GM19468 (cell line): Measurements from ENCODE around the gene MUS81.
"Not testable (repeated sequence)": the region's sequence is repeated elsewhere in the genome, so short reads cannot be mapped to it uniquely, and the experiment has no call there.

Experiments used
- ATAC-seq: cut with Tn5 transposase; IDR thresholded peaks from one replicate; pipeline ENCODE4 v1.9.1; 2021; ENCODE audit warnings: mild to moderate bottlenecking, moderate library complexity, moderate number of reproducible peaks; ENCODE audit not compliant: unreplicated experiment; ENCODE audit errors: extremely low read depth

The MUS81 gene

GRCh38 chr11:65844231-65844872 is 15.9 kb upstream of the MUS81 start:
- no peak for ATAC-seq

DNA sequence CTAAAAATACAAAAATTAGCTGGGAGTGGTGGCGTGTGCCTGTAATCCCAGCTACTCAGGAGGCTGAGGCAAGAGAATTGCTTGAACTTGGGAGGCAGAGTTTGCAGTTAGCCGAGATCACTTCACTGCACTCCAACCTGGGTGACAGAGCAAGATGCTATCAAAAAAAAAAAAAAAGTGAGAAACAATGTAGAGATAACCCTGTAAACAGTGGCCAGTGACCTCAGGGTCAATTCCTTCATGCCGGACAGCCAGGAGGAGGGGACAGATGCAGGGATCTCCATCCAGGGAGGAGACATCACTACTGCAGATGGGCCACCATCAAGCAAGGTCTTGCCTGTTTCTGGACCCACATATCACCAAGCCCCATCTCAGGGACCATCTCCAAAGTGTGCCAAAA is 12.5 kb upstream of the MUS81 start:
- ATAC-seq = no peak

DNA sequence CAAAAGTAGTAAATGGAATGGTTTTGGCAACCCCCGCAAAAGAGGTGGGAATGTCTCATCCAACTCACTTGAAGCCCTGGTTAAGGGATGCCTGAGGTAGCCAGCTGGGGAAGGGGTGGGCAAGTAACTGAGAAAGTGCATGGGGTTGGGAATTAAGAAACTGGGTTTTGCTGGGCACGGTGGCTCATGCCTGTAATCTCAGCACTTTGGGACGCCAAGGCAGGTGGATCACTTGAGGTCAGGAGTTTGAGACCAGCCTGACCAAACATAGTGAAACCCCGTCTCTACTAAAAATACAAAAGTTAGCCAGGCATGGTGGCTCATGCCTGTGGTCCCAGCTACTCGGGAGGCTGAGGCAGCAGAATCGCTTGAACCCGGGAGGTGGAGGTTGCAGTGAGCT is 11.5 kb upstream of the MUS81 start:
- not testable (repeated sequence) for ATAC-seq

GRCh38 chr11:65849366-65849765 is 10.9 kb upstream of the MUS81 start:
- no peak for ATAC-seq

DNA sequence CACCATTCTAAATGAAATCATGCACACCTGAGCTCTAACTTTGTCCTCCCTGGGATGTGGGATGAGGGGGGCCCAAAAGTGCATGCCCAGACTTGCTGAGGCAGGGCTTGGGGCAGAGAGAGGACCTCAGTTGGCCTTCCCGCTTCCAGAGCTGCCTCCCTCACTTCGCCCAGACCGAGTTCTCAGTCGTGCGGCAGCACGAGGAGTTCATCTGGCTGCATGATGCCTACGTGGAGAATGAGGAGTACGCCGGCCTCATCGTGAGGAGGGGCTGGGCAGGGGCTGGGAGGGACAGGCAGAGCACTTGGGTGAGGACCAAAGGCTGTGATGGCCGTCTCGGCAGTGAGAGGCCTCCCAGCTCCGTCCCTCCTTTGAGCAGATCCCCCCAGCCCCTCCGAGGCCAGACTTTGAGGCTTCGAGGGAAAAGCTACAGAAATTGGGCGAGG is 10.4 kb upstream of the MUS81 start:
- no peak for ATAC-seq

DNA sequence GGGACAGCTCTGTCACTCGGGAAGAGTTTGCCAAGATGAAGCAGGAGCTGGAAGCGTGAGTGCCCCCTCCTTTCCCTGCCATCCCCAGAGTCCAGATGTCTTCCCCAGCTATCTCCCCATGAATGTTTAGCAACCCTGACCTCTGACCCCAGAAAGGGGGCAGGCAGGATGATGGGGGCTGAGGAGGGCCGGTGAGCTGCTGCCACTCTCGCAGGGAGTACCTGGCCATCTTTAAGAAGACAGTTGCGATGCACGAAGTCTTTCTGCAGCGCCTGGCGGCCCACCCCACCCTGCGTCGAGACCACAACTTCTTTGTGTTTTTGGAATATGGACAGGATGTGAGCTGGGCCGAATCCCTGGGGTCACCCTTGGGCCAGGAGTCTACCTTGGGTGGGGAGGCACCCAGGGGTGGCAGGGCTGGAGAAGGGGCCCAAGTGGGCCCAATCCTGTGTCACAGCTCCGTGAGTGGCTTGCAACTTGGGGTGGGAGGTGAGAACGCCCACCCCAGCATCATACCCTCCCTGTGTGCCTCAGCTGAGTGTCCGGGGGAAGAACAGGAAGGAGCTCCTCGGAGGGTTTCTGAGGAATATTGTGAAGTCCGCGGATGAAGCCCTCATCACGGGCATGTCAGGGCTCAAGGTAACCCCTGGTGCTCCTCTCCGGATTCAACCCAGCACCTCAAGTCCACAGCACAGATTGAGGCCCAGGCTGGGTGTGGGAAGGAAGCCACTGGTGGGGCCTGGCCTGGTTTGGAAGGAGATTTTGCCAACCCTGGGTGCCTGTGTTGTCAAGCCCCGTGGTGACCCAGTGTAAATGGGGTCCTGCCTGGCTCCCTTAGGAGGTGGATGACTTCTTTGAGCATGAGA is 9.8 kb upstream of the MUS81 start:
- ATAC-seq = no peak

DNA sequence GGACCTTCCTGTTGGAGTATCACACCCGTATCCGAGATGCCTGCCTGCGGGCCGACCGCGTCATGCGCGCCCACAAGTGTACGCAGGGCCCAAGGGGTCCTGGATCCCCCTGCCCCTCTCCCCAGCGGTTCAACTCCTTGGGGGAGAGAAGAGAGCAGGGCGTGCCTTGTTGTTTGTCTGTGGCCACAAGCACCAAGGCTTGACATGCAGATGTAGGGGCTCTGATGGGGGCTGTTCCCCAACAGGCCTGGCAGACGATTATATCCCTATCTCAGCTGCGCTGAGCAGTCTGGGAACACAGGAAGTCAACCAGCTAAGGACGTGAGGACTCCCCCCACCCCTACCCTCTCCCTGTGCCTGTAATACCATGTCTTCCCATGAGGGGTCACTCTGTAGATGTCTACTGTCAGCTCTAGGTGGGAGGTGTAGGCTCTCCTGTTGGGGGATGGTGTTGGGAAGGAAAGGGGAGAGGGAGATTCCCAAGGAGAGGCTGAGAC is 9.1 kb upstream of the MUS81 start:
- no peak for ATAC-seq

DNA sequence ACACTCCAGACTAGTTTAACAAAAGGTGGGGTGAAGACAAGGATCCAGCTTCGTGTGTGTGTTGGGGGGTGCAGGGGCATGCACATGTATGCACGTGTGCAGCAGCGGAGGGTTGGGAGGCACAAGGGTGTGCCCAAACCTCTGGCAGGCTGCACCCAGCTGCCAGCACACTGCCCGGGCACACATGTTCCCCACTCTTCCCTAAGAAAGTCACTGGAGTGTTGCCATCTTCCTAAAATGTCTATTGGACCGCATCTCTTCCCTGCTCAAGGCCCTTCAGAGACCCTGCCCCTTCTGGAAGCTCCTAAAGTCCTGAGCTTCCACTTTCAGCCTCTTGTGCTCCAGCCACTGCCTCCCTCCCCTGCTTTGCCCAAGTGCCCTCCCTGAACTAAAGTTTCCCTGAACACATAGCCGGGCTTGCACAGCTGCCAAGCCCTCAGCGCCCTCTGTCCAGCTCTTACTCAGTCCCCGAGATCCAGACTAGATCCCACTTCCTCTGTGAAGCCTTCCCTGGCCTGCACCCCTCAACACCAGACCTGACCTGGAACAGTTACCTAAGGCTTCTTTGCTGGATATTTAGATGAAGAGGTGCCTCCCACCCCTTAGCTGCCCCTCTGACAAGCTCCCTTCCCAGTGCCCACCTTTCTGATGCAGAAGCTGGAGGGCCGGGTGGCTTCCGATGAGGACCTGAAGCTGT is 8.3 kb upstream of the MUS81 start:
- no peak for ATAC-seq

DNA sequence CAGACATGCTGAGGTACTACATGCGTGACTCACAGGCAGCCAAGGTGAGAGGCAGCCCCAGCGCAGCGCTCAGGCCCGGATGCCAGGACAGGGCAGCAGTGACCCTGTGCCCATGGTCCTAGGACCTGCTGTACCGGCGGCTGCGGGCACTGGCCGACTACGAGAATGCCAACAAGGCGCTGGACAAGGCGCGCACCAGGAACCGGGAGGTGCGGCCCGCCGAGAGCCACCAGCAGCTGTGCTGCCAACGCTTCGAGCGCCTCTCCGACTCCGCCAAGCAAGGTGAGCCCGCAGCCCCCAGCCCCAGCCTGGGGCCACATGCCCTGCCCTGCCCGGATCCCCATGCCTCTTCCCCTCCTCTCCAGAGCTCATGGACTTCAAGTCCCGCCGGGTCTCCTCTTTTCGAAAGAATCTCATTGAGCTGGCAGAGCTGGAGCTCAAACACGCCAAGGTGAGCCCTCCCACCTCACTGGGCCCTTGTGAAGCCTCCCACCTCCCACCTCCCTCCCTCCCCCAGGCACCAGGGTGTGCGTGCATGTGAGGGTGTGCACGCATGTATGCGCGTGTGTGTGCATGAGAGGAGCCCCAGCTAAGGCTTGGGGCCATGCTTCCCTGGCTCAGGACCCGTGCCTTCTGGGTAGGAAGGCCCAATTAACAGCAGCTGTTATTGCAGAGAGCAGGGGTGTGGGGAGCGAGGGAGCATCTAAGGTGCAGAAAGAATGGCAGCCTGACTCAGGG is 7.6 kb upstream of the MUS81 start:
- no peak for ATAC-seq

DNA sequence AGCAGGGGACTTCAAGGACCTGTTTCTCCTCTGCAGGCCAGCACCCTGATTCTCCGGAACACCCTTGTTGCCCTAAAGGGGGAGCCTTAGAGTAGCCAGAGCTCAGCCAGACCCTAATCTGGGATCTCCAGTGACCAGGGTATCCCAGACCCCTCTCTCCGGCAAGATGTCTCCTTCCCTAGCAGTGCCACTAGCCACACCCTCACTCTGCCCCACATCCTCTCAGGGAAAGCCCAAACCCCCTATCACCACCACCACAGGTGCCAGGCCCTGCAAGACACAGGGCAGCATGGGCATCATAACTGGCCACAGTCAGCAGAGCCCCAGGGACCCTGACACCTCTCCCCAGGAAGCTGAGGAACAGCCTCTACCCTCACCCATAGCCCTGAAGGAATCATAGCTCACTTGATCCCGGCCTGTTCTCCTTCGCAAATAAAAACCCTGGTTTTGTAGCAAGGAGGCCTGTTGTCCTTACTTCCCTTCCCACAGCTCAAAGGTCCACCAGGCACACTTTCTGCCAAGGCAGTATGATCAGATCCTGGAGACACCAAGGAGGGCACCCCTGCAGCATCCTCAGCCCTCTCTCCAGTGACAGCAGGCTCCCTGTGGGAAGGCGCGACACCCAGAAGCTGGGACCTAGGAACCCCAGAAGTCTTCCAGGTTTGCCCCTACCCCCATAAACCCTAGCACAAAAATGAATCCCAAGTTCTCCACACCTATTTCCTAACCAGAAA is 6.8 kb upstream of the MUS81 start:
- ATAC-seq = no peak

GRCh38 chr11:65854161-65854592 is 6.1 kb upstream of the MUS81 start:
- ATAC-seq = no peak

GRCh38 chr11:65854852-65855837 is 5.1 kb upstream of the MUS81 start:
- ATAC-seq = no peak

- no peak for ATAC-seq
Measured at GRCh38 chr11:65855927-65856363, 4.3 kb upstream of the MUS81 start.

- peak; percentile 14 for ATAC-seq
Measured at GRCh38 chr11:65856689-65857499, 3.3 kb upstream of the MUS81 start.

DNA sequence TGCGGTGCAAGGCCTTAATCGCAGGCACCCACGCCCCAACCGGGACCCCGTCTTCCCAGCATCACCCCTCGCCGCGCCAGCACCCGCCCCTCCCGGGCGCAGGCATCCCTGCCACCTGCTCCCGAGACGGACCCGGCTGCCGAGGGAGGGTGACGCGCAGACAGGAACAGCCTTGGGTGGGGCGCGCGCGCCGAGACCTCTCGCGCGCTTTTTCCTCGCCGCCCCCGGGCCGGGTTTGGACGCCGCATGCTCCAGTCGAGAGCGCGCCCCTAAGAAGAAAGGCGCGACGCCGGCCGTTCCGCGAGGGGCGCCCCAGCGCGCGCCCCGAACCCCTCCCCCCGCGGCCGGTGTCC is 2.8 kb upstream of the MUS81 start:
- ATAC-seq = no peak

- peak; percentile 30 for ATAC-seq
Measured at GRCh38 chr11:65857853-65858680, 2.2 kb upstream of the MUS81 start, which contains the start of gene CFL1. Gene CFL1 (minus strand): TSS chr11:65858180. CDS start chr11:65858099, 81 bp downstream.

DNA sequence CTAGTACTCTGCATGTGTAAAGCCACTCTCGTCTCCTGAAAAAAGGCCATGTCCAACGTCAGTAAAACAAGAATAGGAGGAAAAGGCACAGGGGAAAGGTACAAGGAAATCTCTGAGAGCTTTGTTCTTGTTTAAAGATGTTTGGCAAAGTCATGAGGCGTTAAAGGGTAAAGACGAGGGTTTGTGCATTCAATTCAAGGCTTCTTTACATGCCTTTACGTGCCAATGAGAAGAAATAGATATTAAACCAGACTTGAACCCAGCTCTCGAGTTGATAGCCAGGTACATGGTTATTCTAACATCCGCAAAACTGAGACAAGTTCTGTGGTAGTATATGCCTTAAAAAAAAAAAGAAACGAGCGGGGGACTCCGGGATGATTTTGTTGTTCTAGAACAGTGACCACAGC is 1.5 kb upstream of the MUS81 start:
- no peak for ATAC-seq
